Skin of body (tissue), 2 donors: ENCODE results near the gene FAM170B. TPM values are rescaled to one million over a fixed set of nuclear protein-coding genes. Genes with fewer than 3 reads are reported as not detected.
A peak's percentile ranks its signal among the peaks of the same experiment; 100 is the strongest.

Experiments
- DNase-seq: peaks from one replicate; lab custom pipeline; 2025; lab: John Stamatoyannopoulos, UW
- total RNA-seq: library from RNA; depleted of rRNA; stranded (reverse); fragments of >200 nt; gene quantifications from one replicate; pipeline ENCODE4 v1.2.3, GENCODE V29; 2014

The FAM170B gene
- total RNA-seq, 1 donor from 2014 or later: not detected

DNA sequence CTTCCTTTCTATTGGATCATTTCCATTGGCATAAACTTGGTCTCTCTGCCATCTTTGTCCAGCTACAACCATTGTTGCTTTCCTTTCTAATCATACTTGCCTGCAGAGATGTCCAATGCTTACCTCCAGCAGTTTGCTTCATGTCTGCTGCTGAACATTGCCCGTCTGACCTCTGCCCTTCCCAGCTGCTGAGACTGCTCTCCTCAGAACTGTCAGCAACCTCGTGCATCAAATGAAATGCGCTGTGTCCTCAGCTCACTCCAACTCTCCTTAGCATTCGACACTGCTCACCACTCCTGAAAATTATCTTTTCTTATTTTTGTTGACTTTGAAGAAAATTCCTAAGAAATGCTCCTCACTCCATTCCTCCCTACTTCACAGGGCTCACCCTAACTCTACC, 5.0 kb downstream of the FAM170B start:
- DNase-seq: no peak

DNA sequence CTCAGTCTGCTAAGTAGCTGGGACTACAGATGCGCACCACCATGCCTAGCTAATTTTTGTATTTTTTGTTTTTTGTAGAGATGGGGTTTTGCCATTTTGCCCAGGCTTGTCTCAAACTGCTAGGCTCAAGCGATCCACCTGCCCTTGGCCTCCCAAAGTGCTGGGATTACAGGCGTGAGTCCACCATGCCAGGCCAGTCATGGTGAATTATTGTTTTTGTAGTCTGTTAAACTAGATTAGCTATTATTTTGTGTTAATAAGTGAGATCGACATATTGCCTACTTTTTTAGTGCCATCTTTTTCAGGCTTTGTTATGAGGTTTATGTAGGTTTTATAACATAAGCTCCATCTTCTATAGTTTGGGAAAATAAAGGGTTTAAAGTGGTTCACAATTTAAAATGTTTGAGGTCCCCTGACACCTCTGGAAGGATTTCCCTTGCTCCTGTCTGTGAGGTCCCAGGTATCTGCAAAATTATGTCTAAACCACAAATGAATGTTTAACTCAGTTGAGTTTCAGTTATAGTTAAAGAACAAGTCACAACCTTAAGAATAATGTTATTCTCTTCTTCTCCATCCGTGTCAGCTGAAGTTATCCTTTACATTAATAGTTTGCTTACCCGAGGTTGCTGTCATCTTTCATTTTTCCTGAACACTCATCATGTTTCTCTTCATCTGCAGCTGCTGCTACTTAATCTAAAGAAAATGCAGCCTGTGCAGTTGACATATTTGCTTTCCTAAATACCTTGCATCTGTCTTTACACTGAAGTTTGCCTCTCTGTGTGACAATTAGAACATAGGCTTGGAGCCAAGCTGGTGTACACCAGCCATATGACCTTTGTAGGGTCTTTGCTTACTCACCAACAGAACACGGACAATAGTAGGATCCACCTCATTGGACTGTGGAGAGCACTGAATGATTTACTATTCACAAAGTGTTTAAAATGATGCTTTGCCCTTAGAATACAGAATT, 9.6 kb downstream of the FAM170B start:
- DNase-seq: no peak

DNA sequence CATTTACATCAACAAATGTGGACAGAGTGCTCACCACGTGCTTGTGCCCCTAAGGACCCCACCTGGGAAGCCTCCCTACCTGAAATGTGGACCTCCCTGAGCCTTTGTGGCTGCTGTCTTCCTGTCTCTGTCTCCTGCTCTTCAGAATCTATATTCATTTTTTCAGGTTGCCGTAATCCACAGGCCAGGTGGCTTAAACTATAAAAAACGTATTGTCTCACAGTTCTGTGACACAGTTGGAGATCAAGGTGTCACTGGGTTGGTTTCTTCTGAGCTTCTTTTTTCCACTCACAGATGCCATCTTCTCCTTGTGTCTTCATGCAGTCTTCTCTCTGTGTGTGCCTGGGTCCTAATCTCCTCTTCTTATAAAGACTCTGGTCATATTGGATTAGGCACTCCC, 12.9 kb downstream of the FAM170B start:
- DNase-seq: no peak

DNA sequence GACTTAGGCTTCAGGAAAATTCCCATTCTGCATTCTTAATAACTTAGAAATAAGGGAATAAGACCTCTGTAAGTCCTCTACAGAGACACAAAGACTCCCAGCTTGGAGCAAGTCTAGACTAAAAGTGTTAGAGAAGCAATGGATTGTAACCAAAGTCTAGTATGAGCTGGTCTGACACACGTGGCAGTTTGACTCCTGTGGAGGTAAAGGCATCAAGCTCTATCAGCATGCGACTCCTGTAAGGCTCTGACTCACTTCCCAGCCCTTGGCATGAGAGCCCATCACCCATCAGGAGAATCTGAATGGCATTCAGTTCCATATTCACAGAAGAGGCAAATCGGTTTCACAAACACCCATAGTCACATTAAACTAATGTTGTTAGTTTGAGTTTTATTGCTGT, 14.1 kb downstream of the FAM170B start:
- DNase-seq: no peak

DNA sequence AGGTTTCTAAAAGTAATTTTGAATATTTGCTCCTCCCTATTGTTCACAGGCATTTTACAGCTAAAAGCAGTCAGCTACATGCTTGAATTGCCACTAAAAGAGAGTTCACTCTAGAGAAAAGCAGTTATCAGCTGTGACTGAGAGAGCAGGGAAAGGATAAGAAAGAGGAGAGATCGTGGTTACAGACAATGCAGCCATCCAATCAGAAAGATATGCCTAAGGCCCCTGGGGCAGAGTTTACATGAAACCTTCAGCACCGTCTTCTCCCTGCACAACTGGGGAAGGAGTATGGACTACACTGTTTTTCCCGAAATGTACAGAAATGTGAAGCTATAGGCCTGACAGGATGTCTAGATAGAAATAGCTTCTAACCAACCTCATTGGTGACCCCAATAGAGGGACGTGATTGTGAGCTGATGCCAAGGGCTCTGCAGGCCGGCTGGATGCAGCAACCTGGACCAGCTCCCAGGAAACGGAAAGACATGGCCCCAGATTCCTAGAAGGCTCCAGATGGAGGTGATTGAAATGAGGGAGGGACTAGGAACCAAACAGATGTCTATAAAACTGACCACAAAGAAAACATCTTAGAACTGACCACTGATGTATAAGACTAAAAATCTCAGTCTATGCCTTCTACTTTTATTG, 15.3 kb downstream of the FAM170B start:
- DNase-seq: no peak

DNA sequence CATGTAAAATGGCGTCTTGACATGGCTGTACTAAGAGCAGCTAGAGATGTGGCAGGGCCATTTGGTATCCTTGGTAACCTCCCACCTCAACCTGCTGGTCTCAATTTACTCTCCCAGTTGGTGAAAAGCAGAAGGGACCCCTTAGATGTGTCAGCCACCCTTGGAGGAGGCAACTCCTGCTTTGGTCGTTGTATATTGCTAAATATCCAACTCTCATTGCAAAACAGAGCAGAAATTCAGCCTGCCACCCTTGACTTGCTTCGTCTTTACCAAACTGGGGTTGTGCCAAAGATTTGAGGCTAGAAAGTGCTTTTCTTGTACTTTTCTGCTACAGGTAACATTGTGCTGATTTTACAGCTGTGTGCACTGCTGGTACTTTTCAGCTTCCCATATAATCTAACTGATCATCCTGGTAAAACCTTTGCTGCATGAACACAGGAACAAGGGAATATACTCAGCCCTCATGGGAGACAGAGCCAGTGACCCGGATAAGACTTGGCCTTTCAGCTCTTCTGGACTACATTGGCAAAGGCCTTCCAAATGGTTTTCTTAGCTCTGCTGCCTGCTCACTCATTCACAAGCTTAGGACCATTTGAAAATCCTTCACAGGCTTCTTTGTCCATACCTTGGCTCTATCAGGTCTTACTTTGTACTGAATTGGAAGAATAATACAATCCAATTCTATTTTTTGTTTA, 16.3 kb downstream of the FAM170B start:
- DNase-seq: no peak

DNA sequence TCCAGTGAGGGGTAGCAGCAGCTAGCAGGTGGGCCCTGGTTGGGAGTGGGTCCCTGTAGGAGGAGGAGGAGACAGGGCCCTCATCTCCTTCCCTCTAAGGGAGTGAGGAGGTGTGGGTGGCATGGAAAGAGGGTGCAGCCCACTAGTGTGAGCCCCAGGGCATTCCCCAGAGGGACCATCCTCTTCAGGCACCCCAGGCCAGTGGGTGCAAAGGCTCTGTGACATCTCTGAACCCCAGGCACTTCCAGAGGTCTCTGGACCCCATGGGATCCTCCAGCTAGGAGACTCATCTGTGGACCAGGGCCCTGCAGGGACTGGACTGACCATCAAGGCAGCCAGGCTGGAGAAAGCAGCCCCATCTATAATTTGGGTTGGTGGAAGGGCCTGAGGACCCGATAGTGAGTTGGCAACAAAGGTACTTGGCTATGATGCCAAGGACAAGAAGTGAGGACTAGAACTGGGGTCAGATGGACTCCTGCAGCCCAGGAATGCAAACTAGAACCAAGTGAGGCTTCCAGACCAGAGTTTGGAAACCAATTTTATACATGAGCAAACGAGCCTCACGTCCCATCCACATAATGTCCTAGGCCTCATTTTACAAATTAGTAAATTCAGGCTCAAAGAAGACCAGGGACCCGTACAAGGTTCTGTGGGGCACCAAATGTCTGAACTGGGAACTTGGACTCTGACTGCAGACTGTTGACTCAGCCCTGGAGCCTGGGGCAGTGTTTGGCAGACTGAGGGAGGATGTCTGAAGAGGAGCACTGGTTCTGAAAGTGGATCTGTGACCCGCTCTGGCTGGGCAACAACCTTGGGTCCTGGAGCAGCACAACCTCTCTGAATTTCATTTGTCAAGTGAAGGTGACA, 17.1 kb downstream of the FAM170B start:
- no peak for DNase-seq

DNA sequence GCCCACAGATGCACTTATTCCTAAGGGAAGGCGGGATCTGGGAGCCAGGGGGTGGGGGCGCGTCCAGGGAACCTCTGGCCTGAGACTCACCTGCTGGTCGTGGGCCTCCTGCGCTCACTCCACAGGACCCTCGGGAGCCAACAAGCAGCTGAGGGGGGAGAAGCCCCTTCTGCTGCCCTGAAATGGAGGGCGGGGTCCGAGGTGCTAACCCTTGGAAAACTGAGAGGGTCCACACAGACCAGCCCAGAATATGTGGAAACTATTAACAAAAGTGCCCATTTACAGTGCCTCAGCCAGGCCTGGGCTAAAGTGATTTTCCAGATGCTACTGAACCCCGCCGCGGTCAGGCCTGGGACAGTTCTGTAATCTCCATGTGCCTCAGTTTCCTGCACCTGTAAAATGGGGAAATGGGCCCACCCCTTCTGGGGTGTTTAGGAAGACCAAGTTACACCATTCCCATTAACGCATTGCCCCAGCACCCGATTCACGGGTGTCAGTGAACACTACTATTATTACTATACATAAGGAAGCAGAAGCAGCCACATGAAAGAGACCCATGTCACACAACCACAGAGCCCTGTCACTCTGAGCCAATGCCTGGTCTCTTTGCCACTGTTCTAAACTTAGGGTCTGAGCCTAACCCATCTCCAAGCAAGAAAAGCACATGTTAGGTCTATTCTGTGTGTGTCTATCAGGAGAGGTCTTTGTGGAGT, 17.9 kb downstream of the FAM170B start:
- no peak for DNase-seq

DNA sequence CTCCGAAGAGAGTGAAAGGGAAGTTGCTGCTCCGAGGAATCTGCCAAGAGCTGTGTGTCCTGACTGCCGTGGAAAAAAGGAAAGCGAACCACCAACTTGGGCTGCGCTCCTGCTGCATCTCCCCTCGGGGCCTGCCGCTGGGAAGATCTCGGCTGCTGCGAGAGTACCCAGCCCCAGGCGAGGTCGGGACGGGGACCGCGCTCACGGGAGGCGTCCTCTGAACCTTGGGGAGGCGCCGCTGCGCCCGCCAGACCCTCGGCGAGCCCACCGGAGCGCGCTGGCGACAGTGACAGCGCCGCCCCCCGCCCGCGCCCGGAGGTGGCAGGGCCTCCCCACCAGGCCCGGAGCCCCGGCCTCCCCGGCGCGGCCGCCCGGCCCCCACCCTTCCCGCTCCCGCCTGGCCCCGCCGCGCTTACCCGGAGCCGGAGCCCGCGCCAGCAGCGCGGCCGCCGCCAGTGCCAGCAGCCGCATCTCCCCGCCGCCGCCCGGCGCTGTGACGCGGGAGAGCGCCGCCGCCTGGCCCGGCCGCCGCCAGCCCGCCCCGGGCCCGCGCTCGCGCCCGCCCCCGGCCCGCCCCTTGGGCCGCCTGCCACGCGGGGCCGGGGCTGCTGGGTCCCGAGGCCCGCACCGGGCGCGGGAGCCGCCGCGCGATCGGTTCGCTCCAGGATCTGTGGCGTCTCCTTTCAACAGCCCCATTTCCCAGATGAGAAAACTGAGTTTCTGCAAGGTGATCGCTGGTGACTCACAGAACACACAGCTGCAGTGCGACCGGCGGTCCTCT, 18.6 kb downstream of the FAM170B start, which contains the start of gene VSTM4:
VSTM4 (minus strand) TSS at position 508 of the 781 bp plus-strand sequence; CDS start at position 471, 37 bp downstream.
- DNase-seq: no peak

DNA sequence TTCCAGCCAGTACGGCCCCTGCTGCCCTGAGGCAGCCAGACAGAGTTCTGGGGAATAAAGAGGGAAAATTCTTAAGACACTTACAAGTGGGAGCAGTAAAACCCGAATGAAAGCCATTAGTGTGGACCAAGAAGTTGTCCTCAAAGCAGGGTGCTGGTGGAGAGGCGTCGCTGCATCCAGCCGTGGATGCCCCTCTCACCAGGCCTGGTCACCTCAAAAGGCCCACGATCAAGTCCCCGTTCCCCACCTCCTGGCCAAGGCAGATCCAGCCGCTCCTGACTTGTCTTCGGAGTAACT, 19.2 kb downstream of the FAM170B start:
- DNase-seq: no peak

DNA sequence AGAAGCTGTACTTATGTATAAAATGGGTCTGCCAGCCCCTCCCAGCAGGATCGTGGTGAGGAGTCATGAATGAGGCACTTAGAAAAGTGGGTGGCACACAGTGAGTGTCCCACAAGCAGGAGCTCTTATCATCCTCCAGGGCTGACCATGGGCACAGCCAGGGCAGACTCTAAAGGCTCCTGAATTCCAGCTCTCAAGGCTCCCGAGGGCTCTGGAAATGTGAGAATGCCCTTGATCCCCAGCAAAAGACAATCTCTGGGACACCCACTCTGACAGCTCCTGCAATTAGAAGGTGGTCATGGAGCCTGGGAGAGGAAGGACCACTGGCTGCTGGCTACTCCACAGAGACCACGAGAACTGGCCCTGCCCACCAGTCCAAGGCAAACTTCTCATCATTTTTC, 20.1 kb downstream of the FAM170B start:
- DNase-seq: no peak

DNA sequence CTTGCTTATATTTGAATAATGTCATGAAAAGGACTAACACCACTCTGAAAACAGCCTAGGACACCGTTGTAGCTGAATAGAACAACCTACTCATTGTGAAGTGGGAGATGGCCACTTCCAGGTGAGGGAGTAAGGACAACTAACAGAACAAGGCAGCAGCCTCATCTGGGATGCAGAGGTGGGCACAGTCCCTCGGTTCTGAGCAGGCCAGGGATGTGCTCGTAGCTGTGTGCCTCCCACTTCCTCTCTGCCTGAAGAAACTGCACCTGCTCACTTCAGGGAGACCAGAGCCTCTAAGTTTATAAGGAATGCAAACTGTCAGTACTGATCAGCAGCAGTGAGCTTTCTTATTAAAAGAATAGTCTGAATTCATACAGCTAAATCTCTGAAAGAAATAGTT, 21.0 kb downstream of the FAM170B start:
- DNase-seq: no peak

DNA sequence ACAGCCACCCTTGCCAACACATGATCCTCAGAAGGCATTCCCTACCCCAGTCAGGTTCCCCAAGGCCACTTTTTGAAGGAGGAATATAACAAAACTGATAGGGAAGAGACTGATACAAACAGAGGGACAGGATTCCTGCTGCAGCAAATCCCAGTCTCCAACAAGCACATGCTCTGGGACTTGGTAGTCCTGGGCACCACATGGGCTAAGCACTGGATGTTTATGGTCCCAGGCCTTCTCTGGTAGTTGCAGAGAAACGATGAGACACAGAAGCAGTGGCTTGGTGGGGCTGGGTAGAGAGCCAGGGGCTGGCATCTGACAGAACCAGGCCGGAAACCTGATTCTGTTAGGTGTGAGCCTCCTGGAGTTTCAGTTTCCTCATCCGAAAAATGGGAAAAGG, 21.7 kb downstream of the FAM170B start:
- no peak for DNase-seq

DNA sequence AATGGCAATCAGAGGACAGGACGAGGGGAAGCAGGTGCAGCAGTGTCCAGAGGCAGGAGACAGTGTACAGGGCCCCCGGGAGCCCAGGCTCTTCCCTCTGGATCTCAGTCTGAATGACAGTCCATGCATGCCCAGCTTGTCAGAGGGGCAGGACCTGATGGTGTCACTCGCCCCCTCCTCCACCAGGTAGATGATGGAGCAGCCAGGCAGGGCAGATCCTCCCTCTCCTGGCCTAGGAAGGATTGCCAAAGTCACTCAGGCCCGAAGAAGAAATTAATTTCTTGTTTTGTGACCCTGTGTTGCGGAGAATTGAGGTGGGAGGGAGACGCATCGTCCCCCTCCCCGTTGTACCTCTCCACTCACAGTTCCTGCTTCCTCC, 22.5 kb downstream of the FAM170B start:
- DNase-seq: no peak

DNA sequence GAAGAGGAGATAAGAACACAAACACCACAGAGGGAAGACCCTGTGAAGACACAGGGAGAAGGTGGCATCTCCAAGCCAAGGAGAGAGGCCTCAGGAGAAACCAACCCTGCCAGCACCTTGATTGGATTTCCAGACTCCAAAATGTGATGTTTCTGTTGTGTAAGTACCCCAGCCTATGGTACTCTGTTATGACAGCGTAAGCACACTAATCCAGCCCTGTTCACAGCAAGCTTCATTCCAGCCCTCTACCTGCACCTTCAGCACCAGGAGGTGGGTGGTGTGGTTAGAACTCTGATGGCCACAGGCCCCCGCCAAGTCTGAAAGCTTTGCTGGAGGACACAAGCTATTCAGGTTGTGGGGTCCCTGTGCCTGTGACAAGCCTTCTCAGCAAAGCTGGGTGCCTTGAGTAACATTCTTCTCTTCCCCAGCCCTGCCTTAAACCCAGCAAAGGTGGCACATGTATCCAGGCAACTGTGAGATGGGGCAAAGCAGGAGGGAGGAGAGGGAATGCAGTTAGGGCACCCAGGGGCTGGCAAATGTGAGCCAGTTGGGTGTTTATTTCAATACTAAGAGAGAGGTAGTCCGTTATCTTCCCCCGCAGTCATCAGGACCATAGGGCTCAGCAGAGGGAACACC, 23.0 kb downstream of the FAM170B start:
- DNase-seq: no peak

DNA sequence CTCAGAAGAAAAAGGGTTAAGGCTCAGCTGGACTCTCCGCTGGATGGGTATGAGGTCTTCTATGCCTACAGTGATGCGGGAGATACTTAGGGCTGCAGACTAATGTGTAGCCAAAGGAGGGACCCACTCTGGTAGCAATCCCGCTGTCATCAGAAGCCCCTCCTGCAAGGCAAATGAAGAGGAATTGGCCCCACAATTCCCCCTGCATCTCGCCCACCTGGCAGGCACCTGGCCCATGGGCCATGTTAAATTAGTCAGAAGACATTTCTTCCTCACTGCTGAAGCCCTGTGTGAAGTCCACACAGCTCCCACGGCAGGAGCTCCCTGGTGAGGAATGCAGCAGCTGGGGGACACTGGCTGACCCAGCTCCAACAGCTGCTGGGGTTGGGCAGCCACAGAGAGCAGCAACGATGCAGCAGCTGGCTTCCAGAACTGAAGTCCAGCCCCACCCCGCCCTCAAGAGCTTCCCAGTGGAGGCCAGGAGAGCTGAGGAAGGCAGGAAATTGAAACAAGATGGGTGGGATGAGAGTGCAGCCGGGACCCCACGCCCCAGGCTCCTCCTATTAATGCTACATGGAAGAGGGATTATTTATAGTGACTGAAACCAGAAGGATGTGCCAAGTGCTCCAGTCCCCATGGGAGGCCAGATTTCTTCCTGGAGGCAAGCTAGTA, 24.0 kb downstream of the FAM170B start:
- DNase-seq: peak; percentile 95

DNA sequence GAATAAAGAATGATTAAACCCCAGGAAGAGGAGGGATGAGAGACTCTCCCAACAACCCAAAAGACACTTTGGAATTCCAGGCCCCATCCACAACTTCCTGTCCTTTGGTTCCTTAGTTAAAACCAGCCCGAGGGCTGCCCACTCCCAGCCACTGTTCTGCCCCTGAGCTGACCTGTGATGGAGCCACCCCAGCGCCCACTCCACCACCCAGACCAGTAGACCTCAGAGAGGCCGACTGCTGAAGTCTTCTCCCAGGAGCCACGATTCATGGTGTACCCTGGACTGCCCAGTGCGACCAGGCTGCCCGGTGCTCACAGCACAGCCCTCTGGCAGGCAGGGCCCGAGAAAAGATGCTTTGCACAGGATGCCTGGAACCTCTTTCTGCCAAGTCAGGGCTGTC, 25.2 kb downstream of the FAM170B start:
- no peak for DNase-seq

DNA sequence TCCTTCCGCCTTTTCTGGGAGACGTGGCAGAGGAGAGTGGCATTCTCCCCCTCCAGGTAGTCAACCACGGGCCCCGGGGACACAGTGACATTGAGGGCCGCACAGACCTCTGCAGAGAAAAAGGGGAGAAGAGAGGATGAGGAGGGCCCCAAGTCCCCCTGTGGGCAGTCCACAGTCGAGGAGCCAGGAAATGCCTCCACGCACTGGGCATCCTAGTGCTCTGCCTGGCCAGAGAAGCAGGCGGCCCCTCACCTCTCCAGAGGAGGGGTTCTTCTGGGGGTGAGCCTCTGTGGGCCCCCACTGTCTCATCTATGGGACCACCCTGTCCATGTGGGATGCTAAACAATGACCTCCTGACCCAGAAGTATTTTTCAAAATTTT, 25.9 kb downstream of the FAM170B start:
- no peak for DNase-seq
